ENCODE measurements around the gene TM9SF2.
A peak's percentile ranks its signal among the peaks of the same experiment; 100 is the strongest.
"Not testable (repeated sequence)": the region's sequence is repeated elsewhere in the genome, so short reads cannot be mapped to it uniquely, and the experiment has no call there.

Gene TM9SF2

GRCh38 chr13:99536023-99536422 is 34.8 kb downstream of the TM9SF2 start:
- no peak for DNase-seq (ENCODE audit: low spot score)

GRCh38 chr13:99540530-99540929 is 39.3 kb downstream of the TM9SF2 start:
- no peak for DNase-seq (ENCODE audit: low spot score)

- DNase-seq (ENCODE audit: low spot score), result no peak
Observed at GRCh38 chr13:99542788-99543406, 41.6 kb downstream of the TM9SF2 start.

- DNase-seq (ENCODE audit: low spot score), result no peak
Observed at GRCh38 chr13:99545361-99545760, 44.1 kb downstream of the TM9SF2 start.

- no peak for DNase-seq (ENCODE audit: low spot score)
Observed at GRCh38 chr13:99545979-99546378, 44.7 kb downstream of the TM9SF2 start.

- DNase-seq (ENCODE audit: low spot score), result no peak
Observed at GRCh38 chr13:99546878-99547277, 45.6 kb downstream of the TM9SF2 start.

- no peak for DNase-seq (ENCODE audit: low spot score)
Observed at GRCh38 chr13:99548448-99548847, 47.2 kb downstream of the TM9SF2 start.

GRCh38 chr13:99553033-99553432 is 51.8 kb downstream of the TM9SF2 start:
- DNase-seq (ENCODE audit: low spot score), result no peak

- no peak for DNase-seq (ENCODE audit: low spot score)
Observed at GRCh38 chr13:99555149-99555548, 53.9 kb downstream of the TM9SF2 start.

- DNase-seq (ENCODE audit: low spot score), result no peak
Observed at GRCh38 chr13:99556867-99557443, 55.7 kb downstream of the TM9SF2 start.

- no peak for DNase-seq (ENCODE audit: low spot score)
Observed at GRCh38 chr13:99558570-99559180, 57.4 kb downstream of the TM9SF2 start.

- no peak for DNase-seq (ENCODE audit: low spot score)
Observed at GRCh38 chr13:99559560-99559959, 58.3 kb downstream of the TM9SF2 start.

GRCh38 chr13:99563404-99563803 is 62.1 kb downstream of the TM9SF2 start:
- DNase-seq (ENCODE audit: low spot score), result no peak

GRCh38 chr13:99564386-99564785 is 63.1 kb downstream of the TM9SF2 start:
- no peak for DNase-seq (ENCODE audit: low spot score)

- no peak for DNase-seq (ENCODE audit: low spot score)
Observed at GRCh38 chr13:99565478-99566124, 64.3 kb downstream of the TM9SF2 start.

GRCh38 chr13:99566125-99567083 is 65.1 kb downstream of the TM9SF2 start:
- DNase-seq (ENCODE audit: low spot score), result no peak

- DNase-seq (ENCODE audit: low spot score), result not testable (repeated sequence)
Observed at GRCh38 chr13:99568901-99569300, 67.6 kb downstream of the TM9SF2 start.

- no peak for DNase-seq (ENCODE audit: low spot score)
Observed at GRCh38 chr13:99572131-99572530, 70.9 kb downstream of the TM9SF2 start.

- DNase-seq (ENCODE audit: low spot score), result peak; percentile 6
Observed at GRCh38 chr13:99572921-99573320, 71.6 kb downstream of the TM9SF2 start.

- no peak for DNase-seq (ENCODE audit: low spot score)
Observed at GRCh38 chr13:99575376-99576120, 74.3 kb downstream of the TM9SF2 start.
